Activated T-helper 2 cell treated with anti-CD3 and anti-CD28 coated beads, Interferon-gamma antibody, Interleukin-2, Interleukin-4, amounts not matched to agents 10 μg/mL and 5 μg/mL and 100 μg/mL, durations not matched to agents 14 hours and 24 hours and 36 hours (primary cell): Measurements from ENCODE around the gene MOCOS. TPM values are rescaled to one million over a fixed set of nuclear protein-coding genes. Genes with fewer than 3 reads are reported as not detected.

Source experiments
- DNase-seq: peaks from one replicate; pipeline ENCODE4 v3.0.0; 2021; ENCODE audit warnings: low spot score
- H3K27ac Mint-ChIP-seq: one replicate; pipeline ENCODE4 v1.8.0; 2021; ENCODE audit warnings: mixed read lengths
- H3K27me3 Mint-ChIP-seq: one replicate; pipeline ENCODE4 v1.8.0; 2021; ENCODE audit warnings: low read depth, mixed read lengths
- H3K36me3 Mint-ChIP-seq: one replicate; pipeline ENCODE4 v1.8.0; 2021; ENCODE audit warnings: low read depth, mixed read lengths
- H3K4me1 Mint-ChIP-seq: one replicate; pipeline ENCODE4 v1.8.0; 2021; ENCODE audit warnings: low read depth, mixed read lengths
- H3K4me3 Mint-ChIP-seq: one replicate; pipeline ENCODE4 v1.8.0; 2021; ENCODE audit warnings: low read depth, mild to moderate bottlenecking, moderate library complexity, mixed read lengths
- H3K9me3 Mint-ChIP-seq: one replicate; pipeline ENCODE4 v1.8.0; 2021; ENCODE audit warnings: mixed read lengths
- intact Hi-C: fragments of 100-400 bp; cut with micrococcal nuclease; formaldehyde crosslinking; loops from one replicate; pipeline ENCODE4 v1.15.1; 2023
- total RNA-seq: library from RNA; stranded (reverse); gene quantifications from 2 replicates; pipeline ENCODE4 v1.2.3, GENCODE V29; 2022

MOCOS gene
- total RNA-seq, 1 donor from 2014 or later, result 0.16 TPM

GRCh38 chr18:36183987-36184386, 3.3 kb upstream of the MOCOS start:
- Mint-ChIP-seq H3K4me1 (peaks cover 2% of the 10 kb centered on the region), H3K36me3 (no peaks in the 10 kb centered on the region), H3K27ac (no peak overlapping the region), H3K27me3 (peaks cover 17% of the 10 kb centered on the region), H3K4me3 (no peak overlapping the region), H3K9me3 (no peaks in the 10 kb centered on the region)
- DNase-seq, result no peak
- intact Hi-C loops, result loop anchor here (10.0 kb wide), 1 partner anchor 101 kb away; no protein-coding TSS in a partner anchor

GRCh38 chr18:36185157-36185556, 2.1 kb upstream of the MOCOS start:
- Mint-ChIP-seq H3K9me3 (no peaks in the 10 kb centered on the region), H3K27ac (no peak overlapping the region), H3K36me3 (no peaks in the 10 kb centered on the region), H3K4me3 (no peak overlapping the region), H3K4me1 (peaks cover 2% of the 10 kb centered on the region), H3K27me3 (peaks cover 25% of the 10 kb centered on the region)
- intact Hi-C loops, result loop anchor here (5.0 to 10.0 kb wide), 2 partner anchors 100 to 168 kb away; no protein-coding TSS in a partner anchor
- no peak for DNase-seq

GRCh38 chr18:36185901-36186460, 1.3 kb upstream of the MOCOS start:
- Mint-ChIP-seq H3K36me3 (no peaks in the 10 kb centered on the region), H3K9me3 (no peaks in the 10 kb centered on the region), H3K27me3 (peaks cover 28% of the 10 kb centered on the region), H3K4me1 (peaks cover 2% of the 10 kb centered on the region), H3K27ac (no peak overlapping the region), H3K4me3 (peak overlapping the region; percentile 78)
- intact Hi-C loops, result loop anchor here (5.0 to 10.0 kb wide), 2 partner anchors 99 to 169 kb away; no protein-coding TSS in a partner anchor
- no peak for DNase-seq

- no peak for DNase-seq
- H3K9me3 Mint-ChIP-seq, result no peaks in the 10 kb centered on the region
- peak overlapping the region; percentile 78 for H3K4me3 Mint-ChIP-seq
- no peaks in the 10 kb centered on the region for H3K36me3 Mint-ChIP-seq
- H3K4me1 Mint-ChIP-seq, result peaks cover 2% of the 10 kb centered on the region
- intact Hi-C loops, result loop anchor here (5.0 to 10.0 kb wide), 2 partner anchors 98 to 169 kb away; no protein-coding TSS in a partner anchor
- H3K27ac Mint-ChIP-seq, result no peak overlapping the region
- peaks cover 32% of the 10 kb centered on the region for H3K27me3 Mint-ChIP-seq
Observed at GRCh38 chr18:36186461-36187192, 670 bp upstream of the MOCOS start.

GRCh38 chr18:36187826-36188721, 777 bp downstream of the MOCOS start:
- Mint-ChIP-seq H3K36me3 (no peaks in the 10 kb centered on the region), H3K4me1 (peaks cover 2% of the 10 kb centered on the region), H3K27me3 (peaks cover 35% of the 10 kb centered on the region), H3K27ac (no peak overlapping the region), H3K4me3 (peak overlapping the region; percentile 77), H3K9me3 (no peaks in the 10 kb centered on the region)
- no peak for DNase-seq
- intact Hi-C loops, result loop anchor here (5.0 to 10.0 kb wide), 2 partner anchors 97 to 171 kb away; no protein-coding TSS in a partner anchor

- intact Hi-C loops, result loop anchor here (5.0 to 10.0 kb wide), 2 partner anchors 96 to 172 kb away; no protein-coding TSS in a partner anchor
- no peak overlapping the region for H3K27ac Mint-ChIP-seq
- DNase-seq, result no peak
- H3K4me1 Mint-ChIP-seq, result peaks cover 2% of the 10 kb centered on the region
- H3K36me3 Mint-ChIP-seq, result no peaks in the 10 kb centered on the region
- H3K4me3 Mint-ChIP-seq, result peak overlapping the region; percentile 77
- no peaks in the 10 kb centered on the region for H3K9me3 Mint-ChIP-seq
- H3K27me3 Mint-ChIP-seq, result peaks cover 35% of the 10 kb centered on the region
Observed at GRCh38 chr18:36188916-36189315, 1.6 kb downstream of the MOCOS start.

- Mint-ChIP-seq H3K4me3 (no peak overlapping the region), H3K9me3 (no peaks in the 10 kb centered on the region), H3K4me1 (peaks cover 2% of the 10 kb centered on the region), H3K27ac (no peak overlapping the region), H3K27me3 (peaks cover 32% of the 10 kb centered on the region), H3K36me3 (no peaks in the 10 kb centered on the region)
- no peak for DNase-seq
- intact Hi-C loops, result loop anchor here (5.0 to 10.0 kb wide), 2 partner anchors 95 to 172 kb away; no protein-coding TSS in a partner anchor
Observed at GRCh38 chr18:36189486-36189885, 2.2 kb downstream of the MOCOS start.

- intact Hi-C loops, result no loop called here
- peaks cover 2% of the 10 kb centered on the region for H3K4me1 Mint-ChIP-seq
- H3K9me3 Mint-ChIP-seq, result no peaks in the 10 kb centered on the region
- no peak overlapping the region for H3K4me3 Mint-ChIP-seq
- no peak overlapping the region for H3K27ac Mint-ChIP-seq
- H3K27me3 Mint-ChIP-seq, result peaks cover 30% of the 10 kb centered on the region
- DNase-seq, result no peak
- H3K36me3 Mint-ChIP-seq, result no peaks in the 10 kb centered on the region
Observed at GRCh38 chr18:36191286-36191685, 4.0 kb downstream of the MOCOS start.

GRCh38 chr18:36191711-36192110, 4.4 kb downstream of the MOCOS start:
- H3K27me3 Mint-ChIP-seq, result peaks cover 30% of the 10 kb centered on the region
- DNase-seq, result no peak
- H3K27ac Mint-ChIP-seq, result no peak overlapping the region
- H3K36me3 Mint-ChIP-seq, result no peaks in the 10 kb centered on the region
- no peaks in the 10 kb centered on the region for H3K4me1 Mint-ChIP-seq
- no peaks in the 10 kb centered on the region for H3K9me3 Mint-ChIP-seq
- H3K4me3 Mint-ChIP-seq, result no peak overlapping the region
- intact Hi-C loops, result no loop called here

GRCh38 chr18:36194600-36195315, 7.5 kb downstream of the MOCOS start:
- Mint-ChIP-seq H3K36me3 (no peaks in the 10 kb centered on the region), H3K4me1 (no peaks in the 10 kb centered on the region), H3K9me3 (no peaks in the 10 kb centered on the region), H3K27ac (no peak overlapping the region), H3K27me3 (peaks cover 15% of the 10 kb centered on the region), H3K4me3 (no peak overlapping the region)
- intact Hi-C loops, result no loop called here
- DNase-seq, result no peak

GRCh38 chr18:36195427-36196122, 8.3 kb downstream of the MOCOS start:
- intact Hi-C loops, result no loop called here
- no peak for DNase-seq
- H3K27me3 Mint-ChIP-seq, result peaks cover 10% of the 10 kb centered on the region
- H3K36me3 Mint-ChIP-seq, result no peaks in the 10 kb centered on the region
- no peak overlapping the region for H3K27ac Mint-ChIP-seq
- H3K4me1 Mint-ChIP-seq, result no peaks in the 10 kb centered on the region
- H3K4me3 Mint-ChIP-seq, result no peak overlapping the region
- H3K9me3 Mint-ChIP-seq, result no peaks in the 10 kb centered on the region
